Activated gamma-delta T cell (primary cell): Measurements from ENCODE around the gene RANBP10.
"Not testable (repeated sequence)": the region's sequence is repeated elsewhere in the genome, so short reads cannot be mapped to it uniquely, and the experiment has no call there.

Experiments
- DNase-seq: peaks from one replicate; lab custom pipeline; 2025; lab: John Stamatoyannopoulos, UW

Gene RANBP10

DNA sequence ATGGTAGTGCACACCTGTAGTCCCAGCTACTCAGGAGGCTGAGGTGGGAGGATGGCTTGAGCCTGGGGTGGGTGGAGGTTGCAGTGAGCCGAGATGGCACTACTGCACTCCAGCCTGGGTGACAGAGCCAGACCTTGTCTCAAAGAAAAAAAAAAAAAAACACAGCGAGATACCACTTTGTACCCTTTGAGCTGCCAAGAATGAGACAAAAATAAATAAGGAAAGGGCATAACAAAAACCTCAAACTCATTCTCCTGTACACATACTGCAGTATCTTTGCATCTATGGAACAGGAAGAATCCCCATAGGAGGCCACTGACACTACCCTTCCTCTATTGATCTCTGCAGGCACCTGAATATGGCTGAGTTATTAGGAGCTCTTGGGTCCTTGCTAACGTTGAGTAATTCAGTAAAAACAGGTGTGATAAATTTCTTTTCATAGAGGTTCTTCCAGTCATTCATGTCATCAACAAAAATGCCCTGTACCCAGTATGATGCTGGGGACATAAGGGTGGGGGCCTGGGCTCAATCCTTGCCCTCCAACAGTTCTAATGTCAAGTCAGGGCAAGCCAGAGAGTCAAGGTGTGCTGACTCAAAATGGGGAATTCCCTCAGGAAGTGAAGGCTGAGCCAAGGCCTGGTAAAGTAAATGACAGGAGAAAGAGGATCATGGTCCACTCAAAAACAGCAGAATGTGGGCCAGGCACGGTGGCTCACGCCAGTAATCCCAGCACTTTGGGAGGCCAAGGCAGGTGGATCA lies 26.9 kb downstream of the RANBP10 start:
- no peak for DNase-seq

DNA sequence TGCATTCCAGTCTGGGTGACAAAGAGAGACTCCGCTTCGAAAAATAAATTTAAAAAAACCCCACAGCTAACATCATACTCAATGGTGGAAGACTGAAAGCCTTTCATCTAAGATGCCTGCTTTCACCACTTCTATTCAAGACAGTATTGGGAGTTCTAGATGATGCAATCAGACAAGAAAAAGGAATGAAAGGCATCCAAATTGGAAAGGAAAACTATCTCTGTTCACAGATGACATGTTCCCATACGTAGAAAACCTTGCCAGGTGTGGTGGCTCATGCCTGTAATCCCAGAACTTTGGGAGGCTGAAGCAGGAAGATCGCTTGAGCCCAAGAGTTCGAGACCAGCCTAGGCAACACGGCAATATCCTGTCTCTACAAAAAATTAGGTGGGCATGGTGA lies 31.1 kb downstream of the RANBP10 start:
- no peak for DNase-seq

- no peak for DNase-seq
Observed at GRCh38 chr16:67774457-67774853, 31.9 kb downstream of the RANBP10 start.

- no peak for DNase-seq
Observed at GRCh38 chr16:67773569-67774456, 32.5 kb downstream of the RANBP10 start.

- no peak for DNase-seq
Observed at GRCh38 chr16:67773099-67773498, 33.3 kb downstream of the RANBP10 start.

DNA sequence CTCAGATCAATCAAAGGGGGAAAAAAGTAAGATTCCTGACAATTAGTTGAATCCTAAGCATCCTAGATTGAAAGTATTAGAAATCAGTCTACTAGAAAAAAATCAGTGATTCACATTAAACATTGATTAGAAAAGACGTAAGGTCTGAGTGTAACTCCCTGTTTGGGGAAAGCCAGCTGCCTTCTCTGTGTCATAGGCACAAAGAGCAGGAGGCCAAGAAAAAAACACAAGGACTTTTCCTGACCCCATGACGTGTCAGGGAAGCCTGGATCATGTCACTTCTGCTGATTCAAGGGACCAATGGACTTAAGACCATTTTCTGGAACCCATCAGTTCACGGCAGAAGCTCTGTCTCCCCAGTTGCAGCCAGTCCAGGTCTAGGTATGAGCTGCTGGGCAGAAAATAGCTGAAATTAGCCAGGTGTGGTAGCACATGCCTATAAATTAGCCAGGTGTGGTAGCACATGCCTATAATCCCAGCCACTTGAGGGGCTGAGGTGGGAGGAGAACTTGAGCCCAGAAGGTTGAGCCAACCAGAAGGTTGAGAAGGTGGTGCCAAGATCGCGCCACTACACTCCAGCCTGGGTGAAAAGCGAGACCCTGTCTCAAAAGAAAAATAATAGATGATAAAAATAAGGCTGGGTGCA lies 35.9 kb downstream of the RANBP10 start:
- DNase-seq: no peak

DNA sequence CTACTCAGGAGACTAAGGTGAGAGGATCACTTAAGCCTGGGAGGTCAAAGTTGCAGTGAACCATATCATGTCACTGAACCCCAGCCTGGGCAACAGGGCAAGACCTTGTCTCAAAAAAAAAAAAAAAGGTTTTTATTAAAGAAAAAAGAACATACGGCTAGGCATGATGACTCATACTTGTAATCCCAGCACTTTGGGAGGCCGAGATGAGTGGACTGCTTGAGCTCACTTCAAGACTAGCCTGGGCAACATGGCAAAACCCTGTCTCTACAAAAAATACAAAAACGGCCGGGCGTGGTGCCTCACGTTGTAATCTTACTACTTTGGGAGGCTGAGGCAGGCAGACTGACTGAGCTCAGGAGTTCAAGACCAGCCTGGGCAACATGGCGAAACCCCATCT lies 38.4 kb downstream of the RANBP10 start:
- DNase-seq: no peak

- no peak for DNase-seq
Observed at GRCh38 chr16:67766291-67766690, 40.1 kb downstream of the RANBP10 start.

GRCh38 chr16:67764158-67764667 lies 42.1 kb downstream of the RANBP10 start:
- DNase-seq: no peak

GRCh38 chr16:67763066-67763465 lies 43.3 kb downstream of the RANBP10 start:
- DNase-seq: no peak

DNA sequence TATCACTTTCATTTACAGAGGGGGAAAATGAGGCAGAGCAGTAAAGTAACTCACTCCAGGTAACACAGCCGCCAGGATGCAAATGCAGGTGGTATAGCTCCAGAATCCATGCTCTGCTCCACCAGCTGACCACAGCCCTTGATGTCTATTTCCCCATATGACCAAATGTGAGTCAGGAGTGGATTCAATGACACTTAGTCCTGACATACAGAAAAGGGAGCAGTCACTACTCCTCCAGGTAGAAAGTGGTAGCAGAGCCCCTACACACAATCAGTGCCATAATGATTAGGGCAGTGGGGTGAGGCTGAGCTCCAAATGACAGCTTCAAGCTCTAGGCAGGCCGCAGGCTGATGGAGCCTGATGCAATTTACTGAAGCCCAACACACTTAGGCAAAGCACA lies 44.0 kb downstream of the RANBP10 start:
- DNase-seq: no peak

DNA sequence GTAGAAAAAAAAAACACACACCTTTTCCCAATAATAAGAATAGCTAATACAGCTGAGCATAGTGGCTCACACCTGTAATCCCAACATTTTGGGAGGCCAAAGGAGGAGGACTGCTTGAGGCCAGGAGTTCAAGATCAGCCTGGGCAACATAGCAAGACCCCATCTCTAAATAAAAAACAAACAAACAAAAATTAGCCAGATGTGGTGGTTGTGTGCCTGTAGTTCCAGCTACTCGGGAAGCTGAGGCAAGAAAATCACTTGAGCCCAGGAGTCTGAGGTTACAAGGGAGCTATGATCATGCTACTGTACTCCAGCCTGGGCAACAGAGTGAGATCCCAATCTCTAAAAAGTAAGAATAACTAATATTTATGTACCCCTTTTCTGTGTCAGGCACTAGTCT lies 44.4 kb downstream of the RANBP10 start:
- DNase-seq: no peak

- no peak for DNase-seq
Observed at GRCh38 chr16:67760956-67761230, 45.5 kb downstream of the RANBP10 start.

- no peak for DNase-seq
Observed at GRCh38 chr16:67760206-67760955, 46.0 kb downstream of the RANBP10 start.

GRCh38 chr16:67758966-67759365 lies 47.4 kb downstream of the RANBP10 start:
- no peak for DNase-seq

- no peak for DNase-seq
Observed at GRCh38 chr16:67758006-67758405, 48.4 kb downstream of the RANBP10 start.

DNA sequence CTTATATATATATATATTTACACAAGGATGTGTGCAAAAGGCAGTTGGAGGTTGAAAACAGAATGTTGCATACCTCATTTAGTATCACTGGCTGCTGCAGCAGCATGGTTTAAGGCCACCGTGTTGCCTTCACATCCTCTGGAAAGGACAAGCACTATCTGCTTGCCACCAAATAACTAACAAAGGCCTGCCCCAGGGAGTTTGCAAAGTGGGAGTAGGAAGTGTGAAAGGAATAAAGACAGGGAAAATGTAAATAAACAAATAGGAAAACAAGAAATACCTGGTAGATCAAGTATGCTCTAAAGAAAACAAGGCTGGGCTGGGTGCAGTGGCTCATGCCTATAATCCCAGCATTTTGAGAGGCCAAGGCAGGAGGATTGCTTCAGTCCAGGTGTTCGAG lies 53.7 kb downstream of the RANBP10 start:
- no peak for DNase-seq

DNA sequence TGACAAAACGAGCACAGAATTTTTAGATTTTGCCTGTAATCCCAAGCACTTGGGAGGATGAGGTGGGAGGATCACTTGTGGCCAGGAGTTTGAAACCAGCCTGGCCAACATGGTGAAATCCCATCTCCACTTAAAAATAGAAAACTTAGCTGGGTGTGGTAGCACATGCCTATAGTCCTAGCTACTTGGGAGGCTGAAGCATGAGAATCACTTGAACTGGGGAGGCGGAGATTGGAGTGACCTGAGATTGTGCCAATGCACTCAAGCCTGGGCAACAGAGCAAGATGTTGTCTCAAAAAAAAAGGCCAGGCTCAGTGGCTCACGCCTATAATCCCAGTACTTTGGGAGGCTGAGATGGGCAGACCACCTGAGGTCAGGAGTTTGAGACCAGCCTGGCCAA lies 55.0 kb downstream of the RANBP10 start:
- DNase-seq: not testable (repeated sequence)

- no peak for DNase-seq
Observed at GRCh38 chr16:67750466-67750865, 55.9 kb downstream of the RANBP10 start.

GRCh38 chr16:67749436-67750078 lies 56.8 kb downstream of the RANBP10 start:
- DNase-seq: no peak

GRCh38 chr16:67748834-67749233 lies 57.5 kb downstream of the RANBP10 start:
- DNase-seq: no peak
